Measurements from ENCODE around the gene CCND2.
"Not testable (repeated sequence)": the region's sequence is repeated elsewhere in the genome, so short reads cannot be mapped to it uniquely, and the experiment has no call there.

CCND2 gene

DNA sequence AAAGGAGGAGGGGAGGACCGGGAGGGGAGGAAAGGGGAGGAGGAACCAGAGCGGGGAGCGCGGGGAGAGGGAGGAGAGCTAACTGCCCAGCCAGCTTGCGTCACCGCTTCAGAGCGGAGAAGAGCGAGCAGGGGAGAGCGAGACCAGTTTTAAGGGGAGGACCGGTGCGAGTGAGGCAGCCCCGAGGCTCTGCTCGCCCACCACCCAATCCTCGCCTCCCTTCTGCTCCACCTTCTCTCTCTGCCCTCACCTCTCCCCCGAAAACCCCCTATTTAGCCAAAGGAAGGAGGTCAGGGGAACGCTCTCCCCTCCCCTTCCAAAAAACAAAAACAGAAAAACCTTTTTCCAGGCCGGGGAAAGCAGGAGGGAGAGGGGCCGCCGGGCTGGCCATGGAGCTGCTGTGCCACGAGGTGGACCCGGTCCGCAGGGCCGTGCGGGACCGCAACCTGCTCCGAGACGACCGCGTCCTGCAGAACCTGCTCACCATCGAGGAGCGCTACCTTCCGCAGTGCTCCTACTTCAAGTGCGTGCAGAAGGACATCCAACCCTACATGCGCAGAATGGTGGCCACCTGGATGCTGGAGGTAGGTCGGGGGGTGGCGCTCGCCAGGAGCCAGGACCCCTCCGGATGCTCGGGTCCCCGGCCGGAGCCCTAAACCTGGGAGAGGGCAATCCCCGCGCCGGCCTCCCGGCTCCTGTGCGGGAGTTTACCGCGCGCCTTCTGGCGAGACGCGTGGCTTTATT is at the start of gene CCND2:
CCND2 (plus strand) TSS at position 111 of the 744 bp plus-strand sequence; CDS start at position 390, 279 bp downstream.
- no peak for DNase-seq

DNA sequence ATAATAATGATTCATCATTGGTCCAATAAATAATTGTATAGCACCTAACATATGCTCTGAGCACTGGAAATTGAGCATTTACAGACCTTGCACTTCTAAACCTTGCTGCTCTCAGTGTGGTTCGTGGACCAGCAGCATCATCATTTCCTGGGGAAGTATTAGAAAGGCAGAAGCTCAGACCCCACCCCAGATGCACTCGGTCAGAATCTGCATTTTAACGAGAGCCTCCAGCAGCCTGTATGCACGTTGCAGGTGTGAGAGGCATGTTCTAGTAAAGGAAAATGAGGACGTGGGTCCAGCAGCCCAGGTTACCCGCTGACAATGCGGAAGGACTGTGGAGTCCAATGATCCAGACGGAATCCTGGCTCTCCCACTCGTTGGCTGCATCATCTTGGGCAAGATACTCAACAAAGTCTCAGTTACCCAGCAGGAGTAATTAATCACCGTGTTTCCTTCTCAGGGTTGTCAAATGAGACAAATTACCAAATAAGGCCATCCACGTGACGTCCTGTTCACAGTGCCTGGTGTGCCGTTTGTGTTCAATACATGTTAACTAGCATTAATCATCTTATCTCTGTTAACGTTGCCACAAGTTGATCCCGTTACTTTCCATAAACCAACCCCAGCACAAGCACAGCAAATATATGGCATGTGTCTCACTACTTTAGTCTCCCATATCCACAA is 49.2 kb upstream of the CCND2 start:
- no peak for DNase-seq

- no peak for DNase-seq
Measured at GRCh38 chr12:4225571-4225970, 48.0 kb upstream of the CCND2 start.

DNA sequence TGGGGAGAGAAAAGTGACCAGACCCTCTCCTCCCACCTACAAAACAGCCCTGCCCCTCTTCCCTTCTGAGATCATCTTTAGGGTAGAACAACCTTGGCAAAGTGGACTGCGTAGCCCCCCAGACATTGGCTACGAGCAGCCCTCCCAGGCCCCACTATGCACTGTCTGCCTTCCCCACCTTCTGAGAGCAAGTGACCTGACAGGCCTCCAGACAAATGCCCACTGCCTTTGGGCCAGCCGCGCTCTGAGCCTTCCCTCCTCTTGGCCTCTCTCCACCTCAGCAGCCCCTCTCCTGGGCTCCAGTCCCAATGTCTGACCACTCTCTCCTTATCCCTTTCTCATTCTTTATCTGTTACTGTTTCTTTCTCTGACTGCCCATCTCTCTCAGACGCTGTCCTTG is 46.5 kb upstream of the CCND2 start:
- DNase-seq: no peak

GRCh38 chr12:4228122-4228580 is 45.4 kb upstream of the CCND2 start:
- DNase-seq: no peak

DNA sequence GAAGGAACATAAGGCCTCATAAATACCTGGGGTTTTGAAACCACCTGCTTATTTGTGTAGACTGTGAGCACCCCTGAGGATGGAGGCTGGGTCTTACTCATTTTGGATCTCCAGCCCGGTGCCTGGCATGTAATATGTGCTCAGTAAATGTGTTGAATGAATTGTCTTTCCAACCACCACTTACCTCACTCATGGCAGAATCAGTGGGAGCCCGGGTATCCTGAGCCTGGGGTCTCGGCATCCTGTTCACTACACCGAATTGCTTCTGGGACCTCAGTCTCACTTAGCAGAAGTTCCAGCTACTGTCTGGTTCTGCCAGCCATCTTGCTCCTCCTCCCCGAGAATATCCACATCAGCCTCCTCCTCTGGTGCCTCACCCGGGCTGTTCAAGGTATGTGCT is 43.0 kb upstream of the CCND2 start:
- no peak for DNase-seq

DNA sequence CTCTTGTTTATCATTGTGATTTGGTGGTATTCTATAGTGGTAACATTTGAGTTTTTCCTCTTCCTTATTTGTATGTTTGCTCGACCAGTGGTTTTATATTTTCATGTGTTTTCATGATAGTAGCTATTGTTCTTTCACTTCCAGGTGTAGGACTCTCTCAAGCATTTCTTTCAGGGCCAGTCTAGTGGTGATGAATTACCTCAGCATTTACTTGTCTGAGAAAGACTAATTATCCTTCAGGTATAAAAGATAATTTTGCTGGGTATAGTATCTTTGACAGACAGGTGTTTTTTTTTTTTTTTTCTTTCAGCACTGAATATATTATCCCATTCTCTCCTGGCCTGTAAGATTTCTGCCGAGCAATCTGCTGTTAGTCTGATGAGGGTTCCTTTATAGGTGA is 35.0 kb upstream of the CCND2 start:
- no peak for DNase-seq

DNA sequence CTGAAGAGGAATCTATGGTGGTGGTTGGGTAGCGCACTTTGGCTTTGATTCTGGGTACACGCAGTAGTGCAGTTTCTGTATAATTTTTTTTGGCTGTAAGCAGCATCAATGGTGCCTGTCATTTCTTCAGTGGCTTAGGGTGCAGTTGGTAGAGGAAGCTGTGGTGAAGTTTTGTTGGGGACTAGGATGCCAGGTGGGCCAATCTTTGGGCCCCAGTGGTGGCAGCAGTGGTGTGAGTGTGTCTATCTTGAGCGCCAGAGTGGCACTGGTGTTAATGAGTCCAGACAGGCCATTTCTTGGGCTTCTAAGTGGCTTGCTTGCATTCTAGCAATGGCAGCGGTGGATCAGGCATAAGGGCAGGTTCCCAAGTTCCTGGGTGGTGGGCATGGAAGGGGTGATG is 33.8 kb upstream of the CCND2 start:
- DNase-seq: no peak

DNA sequence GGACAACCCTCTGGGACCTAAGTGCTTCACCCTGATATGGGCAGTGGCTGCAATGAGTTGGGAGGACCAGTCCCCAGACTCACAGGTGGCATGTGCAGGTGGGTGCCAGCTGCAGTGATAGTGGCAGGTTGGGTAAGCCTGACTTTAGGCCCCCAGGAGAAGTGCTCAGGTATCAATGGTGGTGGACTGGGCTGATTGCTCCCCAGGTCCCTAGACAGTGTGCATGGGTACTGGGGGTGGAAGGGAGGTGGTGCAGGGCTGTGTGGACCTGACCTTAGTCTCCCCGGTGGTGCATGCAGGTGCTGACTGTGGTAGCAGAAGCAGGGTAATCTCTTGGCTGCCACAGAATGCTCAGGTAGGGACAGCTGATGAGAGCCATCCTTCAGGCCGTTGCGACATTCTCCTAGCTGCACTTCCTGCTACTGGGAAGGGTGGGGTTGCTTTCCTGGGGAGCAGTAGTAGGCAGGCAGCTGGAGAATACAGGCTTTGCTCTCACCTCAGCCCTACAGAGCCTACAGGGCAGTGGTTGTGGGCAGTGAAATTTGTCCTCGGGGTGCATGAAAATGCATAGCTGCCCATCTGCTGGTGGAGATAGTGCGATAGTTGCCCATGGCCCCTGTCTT is 33.3 kb upstream of the CCND2 start:
- DNase-seq: no peak

DNA sequence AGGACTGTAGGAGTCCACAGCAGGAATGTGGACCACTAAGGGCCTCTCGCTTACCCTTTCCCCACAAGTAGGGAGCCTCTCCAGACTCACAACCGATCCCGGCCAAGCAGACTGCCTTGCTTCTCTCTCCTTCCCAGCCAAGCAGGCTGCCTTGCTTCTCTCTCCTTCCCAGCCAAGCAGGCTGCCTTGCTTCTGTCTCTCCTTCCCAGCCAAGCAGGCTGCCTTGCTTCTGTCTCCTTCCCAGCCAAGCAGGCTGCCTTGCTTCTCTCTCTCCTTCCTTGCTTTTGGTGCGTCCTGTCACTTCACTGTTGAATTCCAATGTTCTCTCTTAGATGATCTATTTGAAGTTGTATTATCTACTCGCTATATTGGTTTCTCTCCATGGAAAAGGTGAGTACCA is 32.6 kb upstream of the CCND2 start:
- DNase-seq: no peak

- no peak for DNase-seq
Measured at GRCh38 chr12:4241592-4241991, 32.0 kb upstream of the CCND2 start.

DNA sequence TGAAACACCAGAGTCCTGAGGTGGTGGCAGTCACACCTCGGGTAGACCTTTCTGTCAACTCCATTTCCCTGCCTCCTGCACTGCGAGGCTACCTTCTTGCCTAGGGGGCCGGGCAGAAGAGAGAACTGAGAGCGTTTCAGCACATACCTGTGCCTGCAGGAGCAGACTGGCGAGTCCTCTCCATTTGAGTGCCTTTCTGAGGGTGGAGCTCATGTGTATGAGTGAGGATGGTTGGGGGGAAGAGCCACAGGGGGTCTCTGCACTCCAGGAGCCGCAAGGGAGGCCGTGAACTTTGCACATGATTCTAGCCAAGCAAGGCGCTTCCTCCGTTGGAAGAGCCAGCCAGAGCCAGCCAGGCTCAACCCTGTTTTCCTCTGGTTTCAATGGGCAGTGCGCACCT is 31.0 kb upstream of the CCND2 start:
- DNase-seq: no peak

GRCh38 chr12:4243091-4243490 is 30.5 kb upstream of the CCND2 start:
- DNase-seq: no peak

DNA sequence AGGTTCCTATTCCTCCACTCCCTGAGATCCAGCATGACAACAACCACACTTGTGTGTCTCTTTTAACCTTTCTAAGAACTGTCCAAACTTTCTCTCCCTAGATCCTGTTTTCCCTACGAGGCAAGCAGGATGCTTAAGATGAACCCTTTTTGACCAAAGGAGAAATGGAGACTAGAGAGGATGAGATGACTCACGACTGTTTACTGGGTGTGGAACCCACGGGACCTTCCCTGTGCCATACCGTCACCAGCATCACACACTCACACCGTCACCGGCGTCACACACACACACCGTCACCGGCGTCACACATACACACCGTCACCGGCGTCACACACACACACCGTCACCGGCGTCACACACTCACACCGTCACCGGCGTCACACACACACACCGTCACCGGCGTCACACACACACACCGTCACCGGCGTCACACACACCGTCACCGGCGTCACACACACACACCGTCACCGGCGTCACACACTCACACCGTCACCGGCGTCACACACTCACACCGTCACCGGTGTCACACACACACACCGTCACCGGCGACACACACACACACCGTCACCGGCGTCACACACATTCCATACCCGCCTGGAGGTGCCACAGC is 30.0 kb upstream of the CCND2 start:
- DNase-seq: not testable (repeated sequence)

DNA sequence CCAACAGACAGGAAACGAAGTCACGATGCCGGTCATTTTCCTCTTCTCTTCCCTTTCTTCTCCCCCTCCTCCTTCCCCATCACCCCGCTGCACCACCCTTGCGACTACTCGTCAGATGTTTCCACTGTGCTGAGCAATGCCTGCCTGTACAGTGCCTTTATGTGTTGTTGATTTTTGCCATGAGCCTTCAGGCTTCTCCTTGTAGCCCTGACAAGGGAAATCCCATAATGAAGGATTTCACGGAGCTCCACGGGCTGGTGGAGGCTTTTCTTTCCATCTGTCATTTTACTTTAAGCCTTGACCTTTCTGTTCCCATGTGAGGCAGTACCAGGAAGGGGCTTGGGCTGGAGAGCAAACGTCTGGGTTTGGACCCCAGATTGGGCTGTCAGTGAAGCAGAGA is 28.7 kb upstream of the CCND2 start:
- no peak for DNase-seq

- DNase-seq: no peak
Measured at GRCh38 chr12:4245446-4245845, 28.1 kb upstream of the CCND2 start.

DNA sequence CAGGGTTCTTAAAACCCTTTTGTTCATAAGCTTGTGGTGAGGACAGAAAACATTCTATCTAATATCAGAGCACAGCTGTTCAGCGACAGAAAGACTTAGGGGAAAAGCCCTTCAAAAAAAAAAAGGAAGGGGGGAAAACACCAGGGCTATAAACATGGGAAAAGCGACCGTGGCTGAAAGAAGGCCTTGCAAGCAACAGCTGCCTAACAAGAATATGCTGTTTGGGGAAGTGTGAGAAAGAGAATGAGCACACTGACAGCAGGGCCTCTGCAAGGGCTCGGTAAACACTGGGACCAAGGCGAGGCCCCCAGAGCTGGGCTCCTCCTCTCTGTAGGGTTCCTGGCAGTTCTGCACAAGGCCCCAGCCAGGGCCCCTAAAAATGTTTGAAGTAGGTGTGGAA is 27.4 kb upstream of the CCND2 start:
- no peak for DNase-seq

DNA sequence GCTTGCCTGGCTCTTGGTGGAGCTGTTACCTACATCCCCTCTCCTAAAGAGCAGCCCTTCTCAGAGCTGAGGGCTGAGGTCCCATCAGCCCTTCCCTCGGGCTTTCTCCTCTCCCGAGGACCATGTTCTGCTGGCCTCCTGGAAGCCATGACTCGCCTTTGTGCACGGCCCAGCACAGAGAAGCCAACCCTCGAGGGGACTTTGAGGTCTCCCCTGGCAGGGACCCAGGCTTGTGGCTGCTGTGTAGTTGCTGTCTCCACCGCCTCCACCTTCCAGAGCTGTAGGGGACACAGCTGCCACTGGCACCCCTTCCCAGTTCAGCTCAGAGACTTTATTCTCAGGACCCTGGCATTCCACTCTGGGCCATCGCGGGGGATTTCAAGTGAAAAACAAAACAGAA is 22.9 kb upstream of the CCND2 start:
- DNase-seq: no peak

DNA sequence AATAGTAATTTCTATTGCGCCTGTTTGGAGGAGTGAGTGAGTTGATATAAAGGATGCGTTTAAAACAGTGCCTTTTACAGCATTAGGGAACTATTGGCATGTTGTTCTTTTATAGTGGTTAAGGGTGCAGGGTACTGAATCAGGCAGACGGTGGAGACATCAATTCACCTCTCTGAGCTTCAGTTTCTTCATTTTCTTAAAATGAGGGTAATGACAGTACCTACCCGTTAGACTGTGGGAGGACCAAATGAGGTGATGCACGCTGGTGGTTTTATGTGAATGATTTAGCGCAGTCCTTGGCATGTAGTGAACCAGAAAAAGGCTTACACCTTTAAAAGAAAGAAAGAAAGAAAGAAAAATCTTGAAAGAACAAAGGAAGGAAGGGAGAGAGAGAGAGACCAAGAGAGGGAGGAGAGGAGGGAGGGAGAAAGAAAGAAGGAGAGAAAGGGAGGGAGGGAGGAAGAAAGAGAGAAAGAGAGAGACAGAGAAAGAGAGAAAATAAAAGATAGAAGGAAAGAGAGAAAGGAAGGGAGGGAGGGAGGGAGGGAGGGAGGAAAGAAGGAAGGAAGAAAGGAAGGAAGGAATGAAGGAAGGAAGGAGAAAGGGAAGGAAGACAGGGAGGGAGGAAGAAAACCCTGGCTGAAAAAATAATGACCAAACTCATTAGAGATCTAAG is 22.2 kb upstream of the CCND2 start:
- no peak for DNase-seq

GRCh38 chr12:4251967-4252366 is 21.6 kb upstream of the CCND2 start:
- no peak for DNase-seq

GRCh38 chr12:4252601-4253000 is 21.0 kb upstream of the CCND2 start:
- no peak for DNase-seq

DNA sequence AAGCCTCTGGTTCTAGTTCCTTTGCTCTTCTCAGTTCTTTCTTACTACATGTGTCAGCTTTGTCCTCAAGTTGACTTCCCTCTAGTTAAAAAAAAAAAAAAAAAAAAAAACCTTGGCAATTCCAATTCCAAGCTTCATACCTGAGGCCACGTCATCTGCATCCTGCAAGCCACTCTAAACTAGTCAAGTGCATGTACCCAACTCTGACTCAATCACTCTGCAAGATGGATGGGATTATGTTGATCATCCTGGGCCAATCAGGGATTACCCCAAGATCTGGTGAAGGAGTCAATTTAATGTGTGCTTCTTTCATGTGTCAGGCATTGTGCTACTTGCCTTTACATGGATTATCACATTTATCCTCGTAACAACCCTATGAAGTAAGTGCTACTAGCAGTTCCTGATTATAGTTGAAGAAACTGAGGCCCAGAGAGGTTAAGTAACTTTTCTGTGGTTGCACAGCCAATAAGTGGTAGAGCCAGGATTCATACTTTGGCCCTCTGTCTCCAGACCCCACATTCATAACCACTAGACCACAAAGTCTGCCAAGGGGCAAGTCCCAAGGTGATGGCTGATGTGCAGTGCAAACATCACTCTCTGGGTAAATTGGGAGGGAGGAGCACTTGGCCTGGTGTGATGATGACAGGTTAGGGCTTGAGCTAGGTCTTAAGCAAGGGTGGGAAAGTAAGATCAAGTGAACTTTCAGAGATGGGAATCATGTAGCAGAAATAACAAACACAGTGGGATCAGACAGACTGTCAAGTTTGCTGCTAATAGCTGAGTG is 17.3 kb upstream of the CCND2 start:
- DNase-seq: no peak
